UCSD-AML1 (cell line): ENCODE measurements around the gene SLC4A4.

Experiments used
- DNase-seq: peaks from one replicate; lab custom pipeline; 2025; ENCODE audit not compliant: unreplicated experiment; lab: John Stamatoyannopoulos, UW

SLC4A4 gene

GRCh38 chr4:71587995-71588394 lies 249.2 kb downstream of the SLC4A4 start:
- no peak for DNase-seq

- DNase-seq = no peak
Observed at GRCh38 chr4:71592793-71593192, 254.0 kb downstream of the SLC4A4 start.

- DNase-seq = no peak
Observed at GRCh38 chr4:71593311-71593710, 254.5 kb downstream of the SLC4A4 start.

GRCh38 chr4:71595576-71596108 lies 256.8 kb downstream of the SLC4A4 start:
- DNase-seq = no peak

GRCh38 chr4:71599578-71599977 lies 260.8 kb downstream of the SLC4A4 start:
- DNase-seq = no peak

GRCh38 chr4:71602289-71602900 lies 263.6 kb downstream of the SLC4A4 start:
- DNase-seq = no peak

GRCh38 chr4:71604785-71605184 lies 266.0 kb downstream of the SLC4A4 start:
- DNase-seq = no peak

- DNase-seq = no peak
Observed at GRCh38 chr4:71607109-71607508, 268.3 kb downstream of the SLC4A4 start.

GRCh38 chr4:71607780-71608677 lies 269.2 kb downstream of the SLC4A4 start:
- DNase-seq = no peak

- DNase-seq = no peak
Observed at GRCh38 chr4:71608678-71609071, 269.9 kb downstream of the SLC4A4 start.

GRCh38 chr4:71609167-71609566 lies 270.3 kb downstream of the SLC4A4 start:
- no peak for DNase-seq

- no peak for DNase-seq
Observed at GRCh38 chr4:71609651-71610050, 270.8 kb downstream of the SLC4A4 start.

GRCh38 chr4:71614621-71615020 lies 275.8 kb downstream of the SLC4A4 start:
- DNase-seq = no peak

GRCh38 chr4:71616168-71616811 lies 277.5 kb downstream of the SLC4A4 start:
- DNase-seq = no peak
